ENCODE measurements around the gene EYA4.
"Not testable (repeated sequence)": the region's sequence is repeated elsewhere in the genome, so short reads cannot be mapped to it uniquely, and the experiment has no call there.

EYA4 gene

DNA sequence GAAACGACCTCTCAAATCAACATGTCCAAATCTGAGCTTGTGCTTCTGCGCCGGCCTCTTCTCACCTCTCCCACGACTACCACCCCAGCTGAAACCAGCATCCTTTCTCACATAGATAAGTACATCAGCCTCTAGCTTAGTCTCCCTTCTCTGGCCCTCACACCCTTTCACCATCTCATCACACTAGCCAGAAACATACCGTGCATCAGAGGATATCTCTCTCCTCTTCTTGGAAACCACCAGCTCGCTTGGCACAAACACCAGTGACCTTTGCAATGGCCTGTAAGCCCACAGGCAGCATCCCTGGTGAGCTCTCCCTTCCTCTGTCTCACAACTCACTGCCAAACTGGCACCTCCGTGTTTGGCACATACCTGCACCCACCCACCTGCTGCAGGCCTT lies 291.8 kb downstream of the EYA4 start:
- DNase-seq (ENCODE audit: low spot score): no peak

DNA sequence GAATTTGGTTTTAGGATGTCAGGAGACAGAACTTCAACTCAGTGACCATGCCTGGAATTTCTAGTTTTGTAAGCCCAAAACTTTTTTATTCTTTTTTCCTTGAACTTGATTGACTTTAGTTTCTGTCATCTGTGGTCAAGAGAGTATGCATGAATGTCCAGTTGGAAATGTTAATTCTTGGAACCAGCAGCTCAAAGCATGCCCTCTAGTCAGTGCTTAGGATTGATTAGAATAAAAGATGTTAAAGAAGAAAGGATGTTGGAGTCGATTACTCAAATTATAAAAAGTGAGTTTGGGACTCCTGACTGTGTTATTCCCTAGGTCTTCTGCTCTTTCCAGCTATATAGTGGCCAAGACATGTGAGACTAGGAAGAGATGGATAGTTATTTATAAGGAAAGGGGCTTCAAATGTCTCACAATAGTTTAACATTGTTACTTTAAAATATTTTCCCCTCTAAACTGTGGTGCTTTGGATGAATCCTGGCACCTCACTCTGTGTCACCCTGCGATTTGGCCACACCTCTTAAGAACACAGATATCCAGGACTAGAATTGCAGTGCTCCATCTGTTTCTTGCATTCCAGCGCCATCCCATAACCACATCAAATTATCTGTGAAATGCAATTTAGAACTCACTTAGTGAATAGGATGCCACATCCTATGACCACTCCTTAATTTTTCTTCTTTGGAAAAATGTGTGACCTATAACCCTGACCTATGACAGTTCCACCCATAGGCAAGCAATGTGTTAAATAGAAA lies 298.5 kb downstream of the EYA4 start:
- no peak for DNase-seq (ENCODE audit: low spot score)

DNA sequence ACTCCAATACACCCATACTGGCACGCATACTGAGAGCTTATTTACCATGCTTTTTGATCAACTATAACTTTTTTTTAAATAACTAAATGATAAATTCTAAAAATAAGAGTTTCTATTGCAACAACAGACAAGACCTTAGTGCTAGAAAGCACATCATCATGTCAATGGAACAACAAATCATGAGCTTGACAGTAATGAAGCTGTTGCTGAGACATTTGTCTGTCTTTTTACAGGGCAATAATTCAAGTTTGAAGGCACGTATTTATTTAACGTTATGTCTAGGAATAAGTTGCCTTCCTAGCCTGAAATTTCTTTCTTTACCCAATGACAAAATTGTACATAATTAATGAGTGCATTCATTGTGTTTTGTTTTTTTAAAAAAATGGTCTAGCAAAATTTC lies 299.2 kb downstream of the EYA4 start:
- no peak for DNase-seq (ENCODE audit: low spot score)

- DNase-seq (ENCODE audit: low spot score): no peak
Observed at GRCh38 chr6:133541040-133541439, 299.9 kb downstream of the EYA4 start.

DNA sequence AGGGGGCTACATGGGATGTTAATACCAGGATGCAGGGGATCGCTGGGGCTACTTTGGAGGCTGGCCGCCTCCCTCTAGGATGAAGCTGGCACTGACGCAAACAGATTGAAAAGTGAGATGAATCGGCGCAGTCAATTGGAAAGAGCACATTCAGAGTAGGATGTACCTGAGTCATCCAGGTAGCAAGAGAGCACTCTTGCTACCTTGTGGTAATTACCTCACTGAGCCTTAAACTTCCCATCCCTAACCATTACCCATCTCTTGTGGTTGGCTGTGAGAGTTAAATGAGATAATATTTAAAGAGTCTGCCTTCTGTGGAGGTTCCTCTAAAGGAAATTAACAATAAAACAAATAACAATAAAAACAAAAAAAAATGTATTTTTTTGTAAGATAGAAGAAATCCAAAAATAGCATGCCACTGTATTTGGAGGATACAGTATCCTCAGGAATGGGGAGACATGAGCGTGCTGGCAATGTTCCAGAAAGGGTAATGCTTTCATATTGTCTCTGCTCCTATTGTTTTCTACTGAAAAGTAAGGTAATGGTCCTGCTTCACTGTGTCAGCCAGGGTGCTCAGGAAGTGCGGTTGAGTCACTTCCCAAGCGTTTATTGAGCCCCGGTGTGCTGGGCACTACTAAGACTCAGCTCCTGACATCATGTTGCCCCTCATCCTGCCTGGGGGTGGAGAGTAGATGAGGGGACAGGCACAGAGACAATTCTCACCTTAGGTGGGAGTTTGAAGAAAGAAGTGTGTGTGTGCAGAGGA lies 301.1 kb downstream of the EYA4 start:
- no peak for DNase-seq (ENCODE audit: low spot score)

DNA sequence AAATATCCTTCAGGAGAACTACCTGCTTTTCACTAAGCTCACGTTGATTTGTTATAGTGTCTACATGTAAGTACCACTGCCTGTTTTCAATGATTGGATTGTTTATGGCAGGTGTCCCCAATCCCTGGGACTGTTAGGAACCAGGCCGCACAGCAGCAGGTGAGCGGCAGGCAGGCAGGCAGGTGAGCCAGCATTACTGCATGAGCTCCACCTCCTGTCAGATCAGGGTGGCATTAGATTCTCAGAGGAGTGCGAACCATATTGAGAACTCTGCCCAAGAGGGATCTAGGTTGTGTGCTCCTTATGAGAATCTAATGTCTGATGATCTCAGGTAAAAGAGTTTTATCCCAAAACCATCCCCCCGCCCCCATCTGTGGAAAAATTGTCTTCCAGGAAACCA lies 303.3 kb downstream of the EYA4 start:
- DNase-seq (ENCODE audit: low spot score): no peak

DNA sequence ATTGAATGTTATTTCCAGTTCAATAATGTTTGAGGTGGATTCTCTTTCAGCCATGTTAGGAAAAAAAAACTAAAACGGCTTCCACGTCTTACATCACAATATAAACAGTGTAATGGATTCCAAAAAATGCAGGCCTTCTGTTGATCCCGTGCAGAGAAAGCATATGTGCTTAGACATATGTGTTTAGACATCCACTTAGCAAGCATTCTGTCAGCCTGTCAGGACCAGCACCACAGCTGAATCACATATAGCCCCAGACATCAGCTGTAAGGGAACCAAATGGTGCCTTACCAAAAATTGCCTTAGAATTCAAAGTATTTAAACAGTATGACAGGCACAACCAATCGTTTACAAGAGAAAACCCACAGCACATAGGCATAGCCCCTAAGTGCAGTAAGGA lies 304.9 kb downstream of the EYA4 start:
- no peak for DNase-seq (ENCODE audit: low spot score)

GRCh38 chr6:133547136-133547535 lies 306.0 kb downstream of the EYA4 start:
- DNase-seq (ENCODE audit: low spot score): no peak

- DNase-seq (ENCODE audit: low spot score): no peak
Observed at GRCh38 chr6:133548423-133549159, 307.4 kb downstream of the EYA4 start.

GRCh38 chr6:133549371-133549801 lies 308.2 kb downstream of the EYA4 start:
- peak; percentile 76 for DNase-seq (ENCODE audit: low spot score)

DNA sequence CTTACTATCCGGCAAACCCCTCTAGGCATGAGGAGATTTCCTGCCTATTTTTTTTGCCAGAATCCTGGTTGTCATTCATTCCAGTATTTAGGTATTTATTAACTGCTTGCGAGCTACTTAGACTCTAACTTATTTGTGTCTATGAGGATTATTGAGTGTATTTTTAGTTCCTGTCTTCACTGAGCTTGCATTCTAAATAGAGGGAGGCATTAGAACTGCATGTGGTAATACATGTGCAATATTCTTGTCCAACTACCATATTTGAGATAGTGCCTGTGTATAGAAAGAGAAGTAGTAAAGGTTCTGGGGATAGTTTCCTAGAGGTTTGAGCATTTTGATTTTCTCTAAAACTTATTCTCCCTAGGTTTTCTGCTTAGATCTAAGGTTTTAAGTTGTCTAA lies 308.9 kb downstream of the EYA4 start:
- DNase-seq (ENCODE audit: low spot score): no peak

DNA sequence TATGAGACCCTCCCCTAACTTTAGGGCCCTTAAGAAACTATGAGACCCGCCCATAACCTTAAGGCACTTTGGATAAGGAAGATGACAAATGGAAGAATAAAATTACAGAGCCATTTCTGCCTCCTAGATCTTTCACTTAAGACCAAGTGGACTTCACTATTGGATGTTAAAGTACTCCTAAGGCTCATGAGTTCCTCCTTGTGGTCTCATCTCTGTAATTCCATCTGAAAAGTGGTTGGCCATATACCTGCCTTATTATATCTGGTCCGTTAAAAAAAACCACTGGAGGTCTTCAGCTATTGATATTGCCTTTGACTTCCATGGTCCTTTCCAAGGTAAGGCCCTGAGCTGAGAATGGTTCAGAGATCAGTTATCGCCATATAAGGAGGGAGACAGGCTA lies 310.3 kb downstream of the EYA4 start:
- DNase-seq (ENCODE audit: low spot score): no peak

GRCh38 chr6:133551847-133552341 lies 310.7 kb downstream of the EYA4 start:
- no peak for DNase-seq (ENCODE audit: low spot score)

DNA sequence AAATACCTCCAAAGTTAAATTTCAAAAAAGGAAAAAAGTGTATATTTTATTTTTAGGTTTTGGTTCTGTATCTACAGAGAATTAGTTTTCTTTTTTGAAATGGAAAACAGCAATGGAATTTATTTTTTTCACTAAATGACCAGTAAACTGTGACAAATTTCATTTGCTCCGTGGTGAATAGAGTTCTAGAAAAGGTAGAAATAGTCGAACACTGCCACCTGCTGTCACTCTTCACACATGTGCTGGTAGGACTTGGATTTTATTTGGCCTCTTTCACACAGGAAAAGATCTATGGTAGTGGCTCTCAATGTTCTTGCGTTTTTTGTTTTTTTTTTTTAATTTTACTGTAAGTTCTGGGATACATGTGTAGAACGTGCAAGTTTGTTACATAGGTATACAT lies 312.5 kb downstream of the EYA4 start:
- no peak for DNase-seq (ENCODE audit: low spot score)

DNA sequence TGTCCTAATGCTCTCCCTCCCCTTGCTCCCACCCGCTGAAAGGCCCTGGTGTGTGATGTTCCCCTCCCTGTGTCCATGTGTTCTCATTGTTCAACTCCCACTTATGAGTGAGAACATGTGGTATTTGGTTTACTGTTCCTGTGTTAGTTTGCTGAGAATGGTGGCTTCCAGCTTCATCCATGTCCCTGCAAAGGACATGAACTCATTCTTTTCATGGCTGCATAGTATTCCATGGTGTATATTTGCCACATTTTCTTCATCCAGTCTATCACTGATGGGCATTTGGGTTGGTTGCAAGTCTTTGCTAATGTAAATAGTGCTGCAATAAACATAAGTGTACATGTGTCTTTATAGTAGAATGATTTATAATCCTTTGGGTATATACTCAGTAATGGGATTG lies 313.0 kb downstream of the EYA4 start:
- DNase-seq (ENCODE audit: low spot score): not testable (repeated sequence)

GRCh38 chr6:133555685-133556084 lies 314.5 kb downstream of the EYA4 start:
- DNase-seq (ENCODE audit: low spot score): no peak

DNA sequence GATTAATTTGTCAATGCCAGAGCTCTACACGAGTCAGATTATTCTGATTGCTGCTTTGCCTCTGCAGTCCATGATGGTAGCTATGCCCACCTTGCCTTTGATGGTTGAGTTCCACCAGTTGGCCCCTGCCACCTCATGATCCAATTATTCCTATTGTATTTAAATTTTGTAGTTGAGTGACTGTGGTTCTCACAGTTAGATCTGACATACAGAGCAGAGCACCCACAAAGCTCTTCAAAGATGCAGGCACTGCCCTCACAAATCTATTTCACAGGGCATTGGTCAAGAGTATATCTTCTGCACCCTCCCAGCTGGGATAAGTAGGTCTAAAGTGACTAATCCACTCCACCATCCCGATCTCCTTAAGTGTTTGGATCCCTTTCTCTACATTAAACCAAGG lies 318.8 kb downstream of the EYA4 start:
- no peak for DNase-seq (ENCODE audit: low spot score)

DNA sequence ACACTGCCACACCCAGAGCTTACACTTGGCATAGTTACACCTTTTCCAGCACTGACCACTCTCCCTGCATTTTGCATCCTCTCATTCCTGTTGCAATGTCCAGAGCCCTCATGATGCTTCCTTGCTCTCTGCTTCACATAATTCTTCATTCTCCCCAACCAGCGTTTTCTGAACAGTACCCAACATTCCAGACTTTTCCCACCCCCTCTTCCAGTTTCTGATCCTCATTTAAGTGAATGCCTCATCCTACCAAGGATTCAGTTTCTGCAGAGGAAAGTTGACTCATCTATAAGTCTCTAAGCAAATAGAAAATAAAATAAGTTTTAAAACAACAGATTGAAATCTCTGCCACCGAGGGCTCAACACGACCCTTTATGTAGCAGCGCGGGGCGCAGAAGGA lies 326.5 kb downstream of the EYA4 start:
- DNase-seq (ENCODE audit: low spot score): no peak

DNA sequence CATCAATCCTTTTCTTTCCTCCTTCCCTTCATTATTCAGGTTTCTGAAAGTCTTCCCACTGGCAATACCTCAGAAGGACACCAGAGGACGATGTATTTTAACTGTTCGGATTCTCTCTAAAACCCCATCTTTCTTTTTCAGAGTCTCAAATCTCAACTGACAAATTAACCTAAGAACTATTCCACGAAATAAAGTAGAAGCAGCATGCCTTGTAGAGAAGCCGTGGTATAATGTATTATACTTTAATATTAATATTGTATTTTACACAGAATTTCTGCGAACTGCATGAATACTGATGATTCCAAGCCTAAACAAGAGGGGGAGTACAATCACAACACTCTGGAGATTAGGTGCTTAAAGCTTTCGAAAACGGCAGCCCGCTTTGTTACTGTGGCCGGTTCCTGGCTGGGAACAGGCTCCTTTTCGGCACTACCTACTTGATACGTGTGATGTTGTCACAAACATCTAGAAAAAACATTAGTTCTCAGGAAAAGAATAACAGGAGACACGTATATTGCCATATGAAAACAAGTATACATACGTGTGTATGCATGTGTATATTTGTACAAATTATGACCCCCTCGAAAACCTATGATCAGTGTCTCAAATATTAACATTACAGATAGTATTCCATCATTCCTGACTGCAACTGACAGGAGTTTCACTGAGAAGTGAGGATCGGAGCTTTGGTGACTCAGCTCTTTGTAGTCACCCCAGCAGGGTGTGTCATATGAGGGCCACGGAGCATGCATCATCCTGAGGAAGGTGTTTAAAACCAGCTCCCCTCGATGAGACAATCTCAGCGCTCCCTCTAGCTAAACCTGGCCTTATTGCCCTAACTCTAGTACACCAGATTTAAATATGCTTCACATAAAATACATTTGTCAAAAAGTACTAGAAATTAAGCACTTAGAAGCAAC lies 328.1 kb downstream of the EYA4 start:
- DNase-seq (ENCODE audit: low spot score): no peak

GRCh38 chr6:133571681-133572080 lies 330.5 kb downstream of the EYA4 start:
- no peak for DNase-seq (ENCODE audit: low spot score)

- DNase-seq (ENCODE audit: low spot score): no peak
Observed at GRCh38 chr6:133577851-133578250, 336.7 kb downstream of the EYA4 start.
